ENCODE results near the gene RIC8A.

DNA sequence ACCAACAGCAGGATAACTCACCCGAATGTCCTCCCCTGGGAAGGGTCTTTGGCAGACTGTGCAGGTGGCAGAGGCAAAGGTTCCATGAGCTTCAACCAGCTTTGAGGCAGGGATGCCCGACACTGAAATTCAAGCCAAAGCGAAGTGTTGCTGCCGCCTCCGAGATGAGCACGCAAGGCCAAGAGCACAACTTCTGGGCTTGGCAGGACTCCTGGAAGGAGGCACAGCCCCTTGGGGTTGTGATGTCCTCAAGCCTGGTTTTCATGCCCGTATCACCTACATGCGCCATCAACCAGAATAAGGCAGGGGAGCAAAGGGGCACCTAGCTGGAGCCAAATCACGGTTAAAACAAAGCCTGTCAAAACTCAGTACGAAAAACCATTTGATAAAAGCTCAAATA is 22.9 kb downstream of the RIC8A start:
- TF ChIP-seq, protein P1, sequence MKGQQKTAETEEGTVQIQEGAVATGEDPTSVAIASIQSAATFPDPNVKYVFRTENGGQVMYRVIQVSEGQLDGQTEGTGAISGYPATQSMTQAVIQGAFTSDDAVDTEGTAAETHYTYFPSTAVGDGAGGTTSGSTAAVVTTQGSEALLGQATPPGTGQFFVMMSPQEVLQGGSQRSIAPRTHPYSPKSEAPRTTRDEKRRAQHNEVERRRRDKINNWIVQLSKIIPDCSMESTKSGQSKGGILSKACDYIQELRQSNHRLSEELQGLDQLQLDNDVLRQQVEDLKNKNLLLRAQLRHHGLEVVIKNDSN (IDR thresholded peaks at IDR 0.05), result no peak
- no peak for TF ChIP-seq MAX (IDR thresholded peaks at IDR 0.05)
- no peak for TF ChIP-seq CEBPB (IDR thresholded peaks at IDR 0.05)
- TF ChIP-seq TAF1 (IDR thresholded peaks at IDR 0.05; ENCODE audit: low read depth), result no peak
- no peak for TF ChIP-seq TEAD4 (IDR thresholded peaks at IDR 0.05)
- no peak for TF ChIP-seq EP300 (IDR thresholded peaks at IDR 0.05; ENCODE audit: borderline replicate concordance)
- TF ChIP-seq REST (IDR thresholded peaks at IDR 0.05; ENCODE audit: low read depth), result no peak
- no peak for TF ChIP-seq CREB1 (IDR thresholded peaks at IDR 0.05; ENCODE audit: low read depth)

Data from Ishikawa (cell line).